HepG2 (cell line): ENCODE data around the gene TARDBP. TPM values are rescaled to one million over a fixed set of nuclear protein-coding genes. Genes with fewer than 3 reads are reported as not detected.

Experiments
- CBFB ChIP-seq: sonication (generic); formaldehyde crosslinking; IDR thresholded peaks from 2 replicates; pipeline ENCODE4 v1.4.0; 2020; ENCODE audit warnings: missing genetic modification reagents
- MAFK ChIP-seq, 2 experiments: IDR thresholded peaks in 1 of 2; conservative IDR thresholded peaks in 1 of 2; 2 replicates each; pipeline ENCODE4 v1.6.1; 2011; ENCODE audit warnings: improper control_type of control experiment in 2 of 2, low read length in 2 of 2
- PHF20 ChIP-seq: sonication (generic); formaldehyde crosslinking; IDR thresholded peaks from 2 replicates; pipeline ENCODE4 v1.5.0; 2020; ENCODE audit warnings: mild to moderate bottlenecking, missing genetic modification reagents
- REL ChIP-seq: sonication (generic); formaldehyde crosslinking; conservative IDR thresholded peaks from 2 replicates; pipeline ENCODE4 v1.8.0; 2022; ENCODE audit warnings: mild to moderate bottlenecking, missing genetic modification reagents, moderate library complexity
- TCF12 ChIP-seq, 2 experiments: fragments of 450-650 bp in 1 of 2; sonication (generic) in 1 of 2; formaldehyde crosslinking in 1 of 2; IDR thresholded peaks; 2 replicates each; pipeline versions ENCODE4 v1.6.1 to v1.8.0; 2017 to 2022; ENCODE audit warnings: antibody characterized with exemption in 1 of 2, mild to moderate bottlenecking in 1 of 2, missing genetic modification reagents in 1 of 2, moderate library complexity in 1 of 2
- ZBTB7A ChIP-seq: sonication (generic); formaldehyde crosslinking; IDR thresholded peaks from 2 replicates; pipeline ENCODE4 v1.8.0; 2022; ENCODE audit warnings: mild to moderate bottlenecking, missing genetic modification reagents
- ZNF572 ChIP-seq: sonication (generic); formaldehyde crosslinking; IDR thresholded peaks from 2 replicates; pipeline ENCODE4 v1.5.1; 2020; ENCODE audit warnings: mild to moderate bottlenecking, missing genetic modification reagents
- polyA plus RNA-seq, 8 experiments: library from polyadenylated mRNA; depleted of rRNA in 3 of 8; stranded (reverse) in 7 of 8; unstranded in 1 of 8; fragments of >200 nt; fragmentation: Illumina TruSeq in 4 of 8; extraction: Trizol in 4 of 8; gene quantifications; 2 replicates each; pipeline versions ENCODE4 v1.2.1 to v1.2.3, GENCODE V29; 2011 to 2016; ENCODE audit warnings: low read depth in 4 of 8, missing spikeins in 1 of 8, mixed read lengths in 1 of 8; ENCODE audit not compliant: insufficient read depth in 1 of 8
- total RNA-seq, 5 experiments: library from RNA; depleted of rRNA; stranded (reverse); fragments of >200 nt; fragmentation: Illumina TruSeq; extraction: Trizol; gene quantifications; 2 replicates each; pipeline ENCODE4 v1.2.3, GENCODE V29; 2016; ENCODE audit warnings: low read depth in 1 of 5
- TF ChIP-seq, protein P1 (sequence below): sonication (generic); formaldehyde crosslinking; IDR thresholded peaks from 2 replicates; pipeline ENCODE4 v1.4.0; 2020; ENCODE audit warnings: missing genetic modification reagents, borderline replicate concordance
- TF ChIP-seq, protein P2 (sequence below), 2 experiments: sonication (generic) in 1 of 2; formaldehyde crosslinking in 1 of 2; IDR thresholded peaks; 2 replicates each; pipeline versions ENCODE4 v1.4.0 to v1.6.1; 2018 to 2020; ENCODE audit warnings: missing genetic modification reagents in 2 of 2, borderline replicate concordance in 1 of 2, low read depth in 1 of 2, mild to moderate bottlenecking in 1 of 2, missing biosample characterization in 1 of 2
- TF ChIP-seq, protein P3 (sequence below): sonication (generic); formaldehyde crosslinking; IDR thresholded peaks from 2 replicates; pipeline ENCODE4 v1.4.0; 2020; ENCODE audit warnings: mild to moderate bottlenecking, missing genetic modification reagents
- TF ChIP-seq, protein P4 (sequence below): sonication (generic); formaldehyde crosslinking; IDR thresholded peaks from 2 replicates; pipeline ENCODE4 v1.5.0; 2020; ENCODE audit warnings: mild to moderate bottlenecking, missing genetic modification reagents, moderate library complexity
- TF ChIP-seq, protein P5 (sequence below): sonication (generic); formaldehyde crosslinking; IDR thresholded peaks from 2 replicates; pipeline ENCODE4 v1.4.0; 2020; ENCODE audit warnings: missing genetic modification reagents, mild to moderate bottlenecking, borderline replicate concordance

The TARDBP gene
- total and polyA plus RNA-seq, 2 of the 13 experiments (the other 11 are each of a cell fraction or from before 2014, with no cell fraction given) = 62.4 to 93.0 TPM

DNA sequence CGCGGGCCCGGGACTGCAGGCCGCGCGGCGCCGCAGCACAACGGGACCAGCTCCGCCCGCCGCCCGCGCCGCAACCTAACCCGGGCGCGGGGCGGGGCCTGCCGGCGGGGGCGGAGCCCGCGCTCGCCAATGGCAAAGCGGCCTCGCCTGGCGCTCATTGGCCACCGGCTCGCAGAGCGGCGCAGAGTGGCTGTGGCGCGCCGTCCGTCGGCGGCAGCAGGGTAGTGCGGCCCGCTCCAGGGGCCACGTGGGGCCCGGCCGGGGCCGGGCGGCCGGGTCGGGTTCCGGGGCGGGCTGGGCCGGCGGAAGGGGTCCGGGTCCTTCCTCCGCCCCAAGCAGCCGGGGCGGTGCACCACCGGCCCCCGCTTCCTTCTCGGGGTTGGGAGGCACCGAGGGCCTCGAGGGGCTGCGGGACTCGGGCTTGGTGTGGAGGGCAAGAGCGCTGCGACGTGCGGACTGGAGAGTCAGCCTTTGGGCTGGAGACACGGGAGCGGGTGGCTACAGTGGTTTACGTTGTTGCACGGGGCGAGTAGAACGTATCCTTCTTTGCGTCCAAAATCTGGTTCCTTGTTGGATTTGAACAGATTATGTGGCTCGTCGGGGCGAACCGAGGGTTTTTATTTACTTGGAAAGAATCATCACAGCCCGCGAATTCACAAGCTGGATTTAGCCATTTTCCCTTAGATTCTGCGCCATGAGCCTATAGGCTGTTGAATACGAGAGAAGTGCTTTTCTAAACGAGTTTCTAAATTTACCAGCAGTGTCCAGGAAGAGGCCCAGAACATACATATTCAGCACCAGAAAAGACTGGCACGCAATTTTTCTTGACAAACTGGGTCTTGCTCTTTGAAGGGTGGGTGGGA lies 47.7 kb downstream of the TARDBP start, which contains the start of gene SRM (continued):
- TF ChIP-seq, protein P1, sequence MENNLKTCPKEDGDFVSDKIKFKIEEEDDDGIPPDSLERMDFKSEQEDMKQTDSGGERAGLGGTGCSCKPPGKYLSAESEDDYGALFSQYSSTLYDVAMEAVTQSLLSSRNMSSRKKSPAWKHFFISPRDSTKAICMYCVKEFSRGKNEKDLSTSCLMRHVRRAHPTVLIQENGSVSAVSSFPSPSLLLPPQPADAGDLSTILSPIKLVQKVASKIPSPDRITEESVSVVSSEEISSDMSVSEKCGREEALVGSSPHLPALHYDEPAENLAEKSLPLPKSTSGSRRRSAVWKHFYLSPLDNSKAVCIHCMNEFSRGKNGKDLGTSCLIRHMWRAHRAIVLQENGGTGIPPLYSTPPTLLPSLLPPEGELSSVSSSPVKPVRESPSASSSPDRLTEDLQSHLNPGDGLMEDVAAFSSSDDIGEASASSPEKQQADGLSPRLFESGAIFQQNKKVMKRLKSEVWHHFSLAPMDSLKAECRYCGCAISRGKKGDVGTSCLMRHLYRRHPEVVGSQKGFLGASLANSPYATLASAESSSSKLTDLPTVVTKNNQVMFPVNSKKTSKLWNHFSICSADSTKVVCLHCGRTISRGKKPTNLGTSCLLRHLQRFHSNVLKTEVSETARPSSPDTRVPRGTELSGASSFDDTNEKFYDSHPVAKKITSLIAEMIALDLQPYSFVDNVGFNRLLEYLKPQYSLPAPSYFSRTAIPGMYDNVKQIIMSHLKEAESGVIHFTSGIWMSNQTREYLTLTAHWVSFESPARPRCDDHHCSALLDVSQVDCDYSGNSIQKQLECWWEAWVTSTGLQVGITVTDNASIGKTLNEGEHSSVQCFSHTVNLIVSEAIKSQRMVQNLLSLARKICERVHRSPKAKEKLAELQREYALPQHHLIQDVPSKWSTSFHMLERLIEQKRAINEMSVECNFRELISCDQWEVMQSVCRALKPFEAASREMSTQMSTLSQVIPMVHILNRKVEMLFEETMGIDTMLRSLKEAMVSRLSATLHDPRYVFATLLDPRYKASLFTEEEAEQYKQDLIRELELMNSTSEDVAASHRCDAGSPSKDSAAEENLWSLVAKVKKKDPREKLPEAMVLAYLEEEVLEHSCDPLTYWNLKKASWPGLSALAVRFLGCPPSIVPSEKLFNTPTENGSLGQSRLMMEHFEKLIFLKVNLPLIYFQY (CRISPR knock-in tag) = peak; percentile 94
- TF ChIP-seq, protein P2, sequence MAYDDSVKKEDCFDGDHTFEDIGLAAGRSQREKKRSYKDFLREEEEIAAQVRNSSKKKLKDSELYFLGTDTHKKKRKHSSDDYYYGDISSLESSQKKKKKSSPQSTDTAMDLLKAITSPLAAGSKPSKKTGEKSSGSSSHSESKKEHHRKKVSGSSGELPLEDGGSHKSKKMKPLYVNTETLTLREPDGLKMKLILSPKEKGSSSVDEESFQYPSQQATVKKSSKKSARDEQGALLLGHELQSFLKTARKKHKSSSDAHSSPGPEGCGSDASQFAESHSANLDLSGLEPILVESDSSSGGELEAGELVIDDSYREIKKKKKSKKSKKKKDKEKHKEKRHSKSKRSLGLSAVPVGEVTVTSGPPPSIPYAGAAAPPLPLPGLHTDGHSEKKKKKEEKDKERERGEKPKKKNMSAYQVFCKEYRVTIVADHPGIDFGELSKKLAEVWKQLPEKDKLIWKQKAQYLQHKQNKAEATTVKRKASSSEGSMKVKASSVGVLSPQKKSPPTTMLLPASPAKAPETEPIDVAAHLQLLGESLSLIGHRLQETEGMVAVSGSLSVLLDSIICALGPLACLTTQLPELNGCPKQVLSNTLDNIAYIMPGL (CRISPR knock-in tag; IDR thresholded peaks at IDR 0.05; ENCODE audit: borderline replicate concordance in 1 of 2, low read depth in 1 of 2) = no peak
- TF ChIP-seq TCF12 (IDR thresholded peaks at IDR 0.05) (no peak), TCF12 (CRISPR knock-in tag; IDR thresholded peaks at IDR 0.05) (no peak), MAFK (conservative IDR thresholded peaks at IDR 0.05 in 1 of 2, IDR thresholded peaks at IDR 0.05 in 1 of 2; ENCODE audit: low read length in 2 of 2) (no peak), PHF20 (CRISPR knock-in tag) (peak; percentile 52; the same call in 1 of the 2 replicates), CBFB (CRISPR knock-in tag) (peak; percentile 60; the same call in 1 of the 2 replicates), REL (CRISPR knock-in tag) (no peak), ZBTB7A (CRISPR knock-in tag) (no peak), ZNF572 (no peak)
- TF ChIP-seq, protein P3, sequence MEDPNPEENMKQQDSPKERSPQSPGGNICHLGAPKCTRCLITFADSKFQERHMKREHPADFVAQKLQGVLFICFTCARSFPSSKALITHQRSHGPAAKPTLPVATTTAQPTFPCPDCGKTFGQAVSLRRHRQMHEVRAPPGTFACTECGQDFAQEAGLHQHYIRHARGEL = no peak
- TF ChIP-seq, protein P4, sequence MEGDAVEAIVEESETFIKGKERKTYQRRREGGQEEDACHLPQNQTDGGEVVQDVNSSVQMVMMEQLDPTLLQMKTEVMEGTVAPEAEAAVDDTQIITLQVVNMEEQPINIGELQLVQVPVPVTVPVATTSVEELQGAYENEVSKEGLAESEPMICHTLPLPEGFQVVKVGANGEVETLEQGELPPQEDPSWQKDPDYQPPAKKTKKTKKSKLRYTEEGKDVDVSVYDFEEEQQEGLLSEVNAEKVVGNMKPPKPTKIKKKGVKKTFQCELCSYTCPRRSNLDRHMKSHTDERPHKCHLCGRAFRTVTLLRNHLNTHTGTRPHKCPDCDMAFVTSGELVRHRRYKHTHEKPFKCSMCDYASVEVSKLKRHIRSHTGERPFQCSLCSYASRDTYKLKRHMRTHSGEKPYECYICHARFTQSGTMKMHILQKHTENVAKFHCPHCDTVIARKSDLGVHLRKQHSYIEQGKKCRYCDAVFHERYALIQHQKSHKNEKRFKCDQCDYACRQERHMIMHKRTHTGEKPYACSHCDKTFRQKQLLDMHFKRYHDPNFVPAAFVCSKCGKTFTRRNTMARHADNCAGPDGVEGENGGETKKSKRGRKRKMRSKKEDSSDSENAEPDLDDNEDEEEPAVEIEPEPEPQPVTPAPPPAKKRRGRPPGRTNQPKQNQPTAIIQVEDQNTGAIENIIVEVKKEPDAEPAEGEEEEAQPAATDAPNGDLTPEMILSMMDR (CRISPR knock-in tag) = peak; percentile 38; the same call in 1 of the 2 replicates
- TF ChIP-seq, protein P5, sequence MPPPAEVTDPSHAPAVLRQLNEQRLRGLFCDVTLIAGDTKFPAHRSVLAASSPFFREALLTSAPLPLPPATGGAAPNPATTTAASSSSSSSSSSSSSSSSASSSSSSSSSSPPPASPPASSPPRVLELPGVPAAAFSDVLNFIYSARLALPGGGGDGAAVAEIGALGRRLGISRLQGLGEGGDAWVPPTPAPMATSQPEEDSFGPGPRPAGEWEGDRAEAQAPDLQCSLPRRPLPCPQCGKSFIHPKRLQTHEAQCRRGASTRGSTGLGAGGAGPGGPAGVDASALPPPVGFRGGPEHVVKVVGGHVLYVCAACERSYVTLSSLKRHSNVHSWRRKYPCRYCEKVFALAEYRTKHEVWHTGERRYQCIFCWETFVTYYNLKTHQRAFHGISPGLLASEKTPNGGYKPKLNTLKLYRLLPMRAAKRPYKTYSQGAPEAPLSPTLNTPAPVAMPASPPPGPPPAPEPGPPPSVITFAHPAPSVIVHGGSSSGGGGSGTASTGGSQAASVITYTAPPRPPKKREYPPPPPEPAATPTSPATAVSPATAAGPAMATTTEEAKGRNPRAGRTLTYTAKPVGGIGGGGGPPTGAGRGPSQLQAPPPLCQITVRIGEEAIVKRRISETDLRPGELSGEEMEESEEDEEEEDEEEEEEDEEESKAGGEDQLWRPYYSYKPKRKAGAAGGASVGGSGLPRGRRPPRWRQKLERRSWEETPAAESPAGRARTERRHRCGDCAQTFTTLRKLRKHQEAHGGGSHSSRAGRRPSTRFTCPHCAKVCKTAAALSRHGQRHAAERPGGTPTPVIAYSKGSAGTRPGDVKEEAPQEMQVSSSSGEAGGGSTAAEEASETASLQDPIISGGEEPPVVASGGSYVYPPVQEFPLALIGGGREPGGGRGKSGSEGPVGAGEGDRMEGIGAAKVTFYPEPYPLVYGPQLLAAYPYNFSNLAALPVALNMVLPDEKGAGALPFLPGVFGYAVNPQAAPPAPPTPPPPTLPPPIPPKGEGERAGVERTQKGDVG (CRISPR knock-in tag) = no peak
